C1 segment of cervical spinal cord (tissue), 14 donors: Measurements from ENCODE around the gene DNAH9.
A peak's percentile ranks its signal among the peaks of the same experiment; 100 is the strongest.
"Not testable (repeated sequence)": the region's sequence is repeated elsewhere in the genome, so short reads cannot be mapped to it uniquely, and the experiment has no call there.

Experiments used
- DNase-seq, 14 donors: peaks; one replicate each; lab custom pipeline; 2025; lab: John Stamatoyannopoulos, UW

The DNAH9 gene

DNA sequence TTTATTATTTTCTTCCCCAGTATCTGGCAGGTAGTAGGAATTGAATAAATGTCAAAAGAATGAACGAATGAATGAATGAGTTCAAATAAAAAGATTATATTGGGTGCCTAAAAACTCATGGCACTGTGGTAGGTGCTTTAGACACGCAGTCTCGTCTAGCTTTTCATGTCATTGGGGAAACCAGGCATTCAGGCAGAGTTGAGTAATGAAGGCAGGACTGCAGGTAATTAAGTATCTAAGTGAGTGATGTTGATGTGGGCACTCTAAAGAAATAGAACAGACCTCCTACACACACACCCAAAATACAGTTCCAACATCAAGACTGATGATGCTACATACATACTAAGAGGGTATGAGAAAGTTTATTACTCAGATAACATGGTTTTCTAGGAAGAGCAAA, 302.4 kb downstream of the DNAH9 start:
- DNase-seq, result no peak

- no peak for DNase-seq
Measured at GRCh38 chr17:11901931-11902330, 303.7 kb downstream of the DNAH9 start.

GRCh38 chr17:11908711-11909146, 310.5 kb downstream of the DNAH9 start:
- no peak for DNase-seq

DNA sequence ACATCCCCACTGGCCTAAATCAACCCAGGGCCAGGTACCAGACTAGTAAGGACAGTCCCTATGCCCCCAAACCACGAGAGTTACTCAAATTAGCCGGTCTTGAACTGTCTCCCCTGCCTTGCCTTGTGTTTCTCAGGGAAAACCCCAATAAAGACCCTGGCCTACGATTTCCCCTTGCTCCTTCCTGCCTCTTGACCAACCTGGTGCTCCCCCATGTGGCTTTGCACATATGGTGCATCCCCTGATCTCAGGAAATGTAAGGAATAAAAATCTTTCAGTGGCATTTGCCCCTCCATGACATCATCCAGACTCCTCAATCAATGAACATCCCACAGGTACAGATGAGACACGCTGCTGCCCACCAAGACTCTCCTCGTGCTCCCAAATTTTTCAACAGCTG, 311.1 kb downstream of the DNAH9 start:
- no peak for DNase-seq

DNA sequence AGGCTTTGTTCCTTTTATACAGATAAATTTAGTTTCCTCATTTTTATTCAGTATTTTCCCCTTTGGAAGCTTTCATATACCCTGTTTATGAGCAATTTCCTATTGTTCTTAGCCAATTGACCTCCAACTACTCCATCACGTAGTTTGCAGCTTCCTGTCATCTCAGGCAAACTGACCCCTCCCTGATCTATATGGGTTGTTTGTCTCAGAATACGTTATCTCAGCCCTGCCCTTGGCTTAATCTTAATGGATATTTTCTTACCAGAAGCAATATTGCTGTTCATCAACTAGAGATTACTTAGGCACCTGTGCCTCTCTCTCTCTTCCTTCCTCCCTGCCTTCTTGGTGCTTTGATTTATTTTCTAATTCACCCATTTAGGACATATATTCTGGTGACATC, 317.8 kb downstream of the DNAH9 start:
- DNase-seq, result no peak

GRCh38 chr17:11917415-11917814, 319.1 kb downstream of the DNAH9 start:
- no peak for DNase-seq

DNA sequence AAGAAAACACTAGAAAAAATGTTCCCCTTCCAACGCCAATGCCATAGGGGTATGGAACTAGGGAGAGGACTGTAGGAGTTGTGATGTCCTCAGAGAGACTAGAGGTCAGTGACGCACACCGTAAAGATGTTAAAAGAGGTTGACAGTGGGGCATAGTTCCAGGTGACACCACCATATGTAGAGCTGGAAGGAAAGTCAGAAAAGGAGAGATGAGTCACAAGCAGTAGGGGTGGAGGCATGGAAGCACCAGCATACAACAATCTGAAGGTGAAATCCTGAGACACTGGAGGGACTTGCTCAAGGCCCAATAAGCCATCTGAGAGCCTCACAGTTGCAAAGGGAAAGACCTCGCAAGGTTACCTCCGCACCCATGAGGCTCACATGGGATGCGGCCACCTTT, 323.0 kb downstream of the DNAH9 start:
- no peak for DNase-seq

GRCh38 chr17:11922638-11923037, 324.4 kb downstream of the DNAH9 start:
- no peak for DNase-seq

- no peak for DNase-seq
Measured at GRCh38 chr17:11924076-11924475, 325.8 kb downstream of the DNAH9 start.

- DNase-seq, result no peak
Measured at GRCh38 chr17:11925262-11926021, 327.2 kb downstream of the DNAH9 start.

- DNase-seq, result no peak
Measured at GRCh38 chr17:11928436-11928835, 330.2 kb downstream of the DNAH9 start.

- no peak for DNase-seq
Measured at GRCh38 chr17:11932337-11932898, 334.1 kb downstream of the DNAH9 start.

GRCh38 chr17:11935734-11936406, 337.6 kb downstream of the DNAH9 start:
- peak in 7 of 14 donors; percentile 1 to 40 (median 10) for DNase-seq

GRCh38 chr17:11940904-11941303, 342.6 kb downstream of the DNAH9 start:
- no peak for DNase-seq

- DNase-seq, result not testable (repeated sequence)
Measured at GRCh38 chr17:11943086-11943485, 344.8 kb downstream of the DNAH9 start.

- no peak for DNase-seq
Measured at GRCh38 chr17:11943759-11944347, 345.6 kb downstream of the DNAH9 start.

- DNase-seq, result no peak
Measured at GRCh38 chr17:11944587-11944986, 346.3 kb downstream of the DNAH9 start.

DNA sequence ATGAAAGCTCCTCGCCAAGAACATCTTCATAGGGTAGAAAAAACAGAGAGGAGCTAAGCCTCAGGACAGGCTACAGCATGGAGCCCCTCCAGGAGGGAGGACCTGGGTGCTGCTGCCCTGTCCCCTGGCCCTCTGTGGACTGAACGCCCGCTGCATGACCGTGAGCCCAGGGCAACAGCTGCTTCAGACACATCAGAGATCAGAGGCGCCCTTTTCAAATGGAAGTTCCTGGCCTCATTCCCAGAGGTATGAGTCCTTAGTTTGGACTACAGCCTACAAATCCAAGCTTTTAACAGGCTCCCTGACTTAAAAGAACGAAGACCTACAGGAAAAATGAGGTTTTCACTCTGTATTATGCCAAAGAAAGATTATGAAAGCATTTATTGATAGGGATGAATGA, 350.5 kb downstream of the DNAH9 start:
- DNase-seq, result peak in 3 of 14 donors; percentile 0 to 40 (median 3)

DNA sequence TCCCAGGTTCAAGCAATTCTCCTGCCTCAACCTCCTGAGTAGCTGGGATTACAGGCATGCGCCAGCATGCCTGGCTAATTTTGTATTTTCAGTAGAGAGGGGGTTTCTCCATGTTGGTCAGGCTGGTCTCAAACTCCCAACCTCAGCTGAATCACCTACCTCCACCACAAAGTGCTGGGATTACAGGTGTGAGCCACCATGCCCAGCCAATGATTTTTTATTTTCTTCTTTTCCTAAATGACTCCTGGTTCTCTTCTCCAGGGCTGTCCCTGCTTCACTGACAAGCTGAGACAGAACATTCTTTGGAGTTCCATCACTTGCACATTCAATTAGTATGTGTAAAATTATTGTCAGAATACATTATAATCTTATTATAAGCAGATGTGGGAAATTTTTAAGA, 351.3 kb downstream of the DNAH9 start:
- not testable (repeated sequence) for DNase-seq

DNA sequence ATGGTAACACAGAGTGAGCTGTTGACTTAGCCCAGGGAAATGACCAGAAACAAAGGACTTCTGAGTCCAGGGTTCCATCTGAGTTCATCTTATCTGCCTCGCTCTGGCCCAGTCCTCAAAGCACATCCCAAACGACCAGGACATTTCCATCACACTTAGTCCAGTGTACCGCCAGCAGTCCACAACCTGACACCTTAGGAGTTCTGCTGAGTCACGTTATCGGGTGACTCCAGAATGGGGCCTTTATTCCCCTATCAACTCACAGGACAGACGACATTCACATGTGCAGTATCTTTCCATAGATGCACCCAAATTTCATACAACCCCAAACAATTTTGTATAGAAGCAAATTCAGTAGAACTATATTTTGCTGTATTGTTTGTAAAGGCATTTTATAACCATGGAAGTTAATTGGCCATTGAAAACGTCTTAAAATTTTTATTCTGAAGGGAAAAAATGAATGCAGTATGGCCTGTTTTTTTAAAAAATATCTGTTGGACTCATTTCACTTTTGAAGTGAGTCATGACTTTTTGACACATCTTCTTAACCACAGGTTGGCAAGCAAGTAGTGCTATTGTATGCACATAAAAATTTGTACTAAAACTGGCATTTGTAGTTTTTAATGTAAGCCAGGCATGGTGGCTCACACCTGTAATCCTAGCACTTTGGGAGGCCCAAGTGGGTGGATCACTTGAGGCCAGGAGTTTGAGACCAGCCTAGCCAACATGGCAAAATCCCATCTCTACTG, 352.7 kb downstream of the DNAH9 start:
- DNase-seq, result no peak

DNA sequence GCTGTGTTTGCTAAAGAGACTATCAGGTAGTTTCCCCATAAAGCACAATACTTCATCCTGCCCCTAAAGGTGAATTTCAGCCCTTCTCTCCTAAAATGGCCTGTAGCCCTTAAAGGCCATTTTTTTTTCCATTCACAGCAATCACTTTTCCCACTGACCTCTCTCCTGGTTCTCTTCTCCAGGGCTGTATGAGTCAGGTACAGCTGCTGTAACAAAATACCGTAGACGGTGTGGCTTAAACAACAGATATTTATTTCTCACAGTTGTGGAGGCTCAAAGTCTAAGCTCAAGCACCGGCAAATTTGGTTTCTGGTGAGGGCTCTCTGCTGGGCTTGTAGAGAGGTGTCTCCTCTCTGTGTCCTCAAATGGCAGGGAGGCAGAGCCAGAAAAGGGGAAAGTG, 354.3 kb downstream of the DNAH9 start:
- DNase-seq, result no peak

GRCh38 chr17:11953924-11954323, 355.7 kb downstream of the DNAH9 start:
- DNase-seq, result no peak
